Liver (tissue), 9 donors: Measurements from ENCODE around the gene APOL6. TPM values are rescaled to one million over a fixed set of nuclear protein-coding genes. Genes with fewer than 3 reads are reported as not detected.

Experiments used
- DNase-seq: peaks from one replicate; pipeline ENCODE4 v3.0.0-alpha.2; 2017; ENCODE audit warnings: low spot score
- H3K27ac ChIP-seq, 2 donors: one replicate each; pipeline ENCODE4 v1.7.0; 2013; ENCODE audit warnings: inconsistent platforms in 2 of 2, low read length in 2 of 2, control low read depth in 1 of 2, low read depth in 1 of 2, mild to moderate bottlenecking in 1 of 2
- H3K27me3 ChIP-seq, 4 donors: one replicate each; pipeline versions ENCODE4 v1.6.1 to v1.7.0; 2013; ENCODE audit warnings: low read length in 3 of 4, inconsistent platforms in 1 of 4, mild to moderate bottlenecking in 1 of 4, moderate library complexity in 1 of 4; ENCODE audit not compliant: control insufficient read depth in 4 of 4, insufficient read depth in 4 of 4
- H3K36me3 ChIP-seq, 4 donors: one replicate each; pipeline versions ENCODE4 v1.6.1 to v1.7.0; 2013; ENCODE audit warnings: low read length in 3 of 4, mild to moderate bottlenecking in 3 of 4, low read depth in 1 of 4, moderate library complexity in 1 of 4; ENCODE audit not compliant: control insufficient read depth in 4 of 4, insufficient read depth in 3 of 4
- H3K4me1 ChIP-seq, 4 donors: one replicate each; pipeline versions ENCODE4 v1.6.1 to v1.7.0; 2013; ENCODE audit warnings: low read length in 3 of 4, mild to moderate bottlenecking in 3 of 4, moderate library complexity in 1 of 4; ENCODE audit not compliant: control insufficient read depth in 4 of 4, insufficient read depth in 4 of 4
- H3K4me3 ChIP-seq, 3 donors: one replicate each; pipeline versions ENCODE4 v1.6.1 to v1.7.0; 2013; ENCODE audit warnings: low read length in 3 of 3, control low read depth in 1 of 3, low read depth in 1 of 3, mild to moderate bottlenecking in 1 of 3
- H3K9ac ChIP-seq, 2 donors: one replicate each; pipeline ENCODE4 v1.7.0; 2013; ENCODE audit warnings: low read length in 2 of 2, mild to moderate bottlenecking in 2 of 2, moderate library complexity in 2 of 2, control low read depth in 1 of 2, low read depth in 1 of 2
- H3K9me3 ChIP-seq, 4 donors: one replicate each; pipeline versions ENCODE4 v1.6.1 to v1.7.0; 2013; ENCODE audit warnings: low read length in 3 of 4; ENCODE audit not compliant: control insufficient read depth in 4 of 4
- ATF3 ChIP-seq: IDR thresholded peaks from 2 replicates; pipeline ENCODE4 v1.6.1; 2016; ENCODE audit warnings: antibody characterized with exemption
- CTCF ChIP-seq: fragments of 150-350 bp; IDR thresholded peaks from 2 replicates; pipeline ENCODE4 v1.5.1; 2017; ENCODE audit warnings: improper control_type of control experiment, low read depth, low read length; ENCODE audit not compliant: missing input control
- EGR1 ChIP-seq, 2 donors: IDR thresholded peaks; 2 replicates each; pipeline ENCODE4 v1.6.1; 2016 to 2018; ENCODE audit warnings: antibody characterized with exemption in 2 of 2, low read depth in 2 of 2
- HNF4G ChIP-seq: IDR thresholded peaks from 2 replicates; pipeline ENCODE4 v1.6.1; 2016; ENCODE audit warnings: antibody characterized with exemption
- JUND ChIP-seq, 2 donors: IDR thresholded peaks; 2 replicates each; pipeline ENCODE4 v1.6.1; 2016; ENCODE audit warnings: antibody characterized with exemption in 2 of 2
- NR2F2 ChIP-seq: IDR thresholded peaks from 2 replicates; pipeline ENCODE4 v1.6.1; 2016; ENCODE audit warnings: antibody characterized with exemption
- RAD21 ChIP-seq, 2 donors: IDR thresholded peaks; 2 replicates each; pipeline ENCODE4 v1.6.1; 2016; ENCODE audit warnings: antibody characterized with exemption in 2 of 2, mild to moderate bottlenecking in 2 of 2
- REST ChIP-seq: IDR thresholded peaks from 2 replicates; pipeline ENCODE4 v1.6.1; 2016; ENCODE audit warnings: antibody characterized with exemption, mild to moderate bottlenecking
- RXRA ChIP-seq, 2 donors: IDR thresholded peaks; 2 replicates each; pipeline ENCODE4 v1.6.1; 2017 to 2018; ENCODE audit warnings: antibody characterized with exemption in 2 of 2, mild to moderate bottlenecking in 1 of 2
- SP1 ChIP-seq: IDR thresholded peaks from 2 replicates; pipeline ENCODE4 v1.6.1; 2018; ENCODE audit warnings: antibody characterized with exemption, mild to moderate bottlenecking
- TAF1 ChIP-seq: conservative IDR thresholded peaks from 2 replicates; pipeline ENCODE4 v1.6.1; 2016; ENCODE audit warnings: antibody characterized with exemption, mild to moderate bottlenecking
- YY1 ChIP-seq: IDR thresholded peaks from 2 replicates; pipeline ENCODE4 v1.6.1; 2016; ENCODE audit warnings: antibody characterized with exemption, mild to moderate bottlenecking
- ZBTB33 ChIP-seq: IDR thresholded peaks from 2 replicates; pipeline ENCODE4 v1.6.1; 2016; ENCODE audit warnings: antibody characterized with exemption
- WGBS: extraction: QIAGEN DNeasy Blood & Tissue Kit; methylation state at CpG from one replicate; pipeline ENCODE4 v1.1.7; 2013; 5-methylcytosine and 5-hydroxymethylcytosine counted together
- polyA plus RNA-seq, 2 donors: library from polyadenylated mRNA; stranded (reverse) in 1 of 2; unstranded in 1 of 2; fragments of 200-250 nt in 1 of 2; fragments of >200 nt in 1 of 2; fragmentation: Nextera tagmentation in 1 of 2; extraction: Ambion mirVana in 1 of 2; gene quantifications; one replicate each; pipeline versions ENCODE4 v1.2.1 to v1.2.3, GENCODE V29; 2013 to 2015
- total RNA-seq, 2 donors: library from RNA; depleted of rRNA; stranded (reverse); fragments of >200 nt; gene quantifications; one replicate each; pipeline ENCODE4 v1.2.3, GENCODE V29; 2014
- donor health status: healthy.
- donor health status: healthy.
- donor health status: healthy.
- donor health status: healthy.
- donor health status: healthy.

APOL6 gene
- total and polyA plus RNA-seq, 4 donors = 10.3 to 80.1 (median 17.3) TPM

GRCh38 chr22:35717572-35717971 is 69.3 kb downstream of the APOL6 start, which contains the start of gene APOL5:
APOL5 (plus strand) TSS chr22:35717872; CDS start chr22:35717872, 0 bp downstream.
- no peaks in the 10 kb centered on the region for H3K4me1 ChIP-seq
- DNase-seq = no peak
- TF ChIP-seq ZBTB33 (no peak), ATF3 (no peak), CTCF (no peak), EGR1 (IDR thresholded peaks at IDR 0.05; ENCODE audit: low read depth in 2 of 2) (no peak), HNF4G (no peak), NR2F2 (no peak), RAD21 (IDR thresholded peaks at IDR 0.05) (no peak), TAF1 (no peak), REST (no peak), SP1 (no peak), YY1 (no peak), RXRA (IDR thresholded peaks at IDR 0.05) (no peak), JUND (IDR thresholded peaks at IDR 0.05) (no peak)
- no peaks in the 10 kb centered on the region for H3K36me3 ChIP-seq
- H3K4me3 ChIP-seq = no peak within 1 kb of the TSS
- 75% methylated on average over 3 of the region's 3 CpGs for WGBS
- no peaks in the 10 kb centered on the region for H3K27me3 ChIP-seq
- H3K27ac ChIP-seq = no peak within 1 kb of the TSS
- peaks cover 0 to 7% (median 2%) of the 10 kb centered on the region in 4 donors for H3K9me3 ChIP-seq
- no peak within 1 kb of the TSS for H3K9ac ChIP-seq

Other genes with a start within 250 kb of the APOL6 start
- 100 to 1,000 TPM in 1 of 2 donors, 1 to 10 TPM in 1; 7.7 to 104 TPM for gene MCM5, start 248.3 kb upstream of the APOL6 start, total RNA-seq
- 1 to 10 TPM; 6.7 to 9.9 TPM for gene MCM5, start 248.3 kb upstream of the APOL6 start, polyA plus RNA-seq
- under 1 TPM in 1 of 2 donors, not detected in 1; under 0.01 TPM for gene RASD2, start 107.6 kb upstream of the APOL6 start, total RNA-seq
- gene RASD2, start 107.6 kb upstream of the APOL6 start, polyA plus RNA-seq = under 1 TPM in 1 of 2 donors, not detected in 1; 0.05 TPM
- gene MB, start 31.1 kb upstream of the APOL6 start, total RNA-seq = under 1 TPM in 1 of 2 donors, not detected in 1; 0.25 TPM
- under 1 TPM in 1 of 2 donors, not detected in 1; 0.13 TPM for gene MB, start 31.1 kb upstream of the APOL6 start, polyA plus RNA-seq
- gene APOL5, start 69.4 kb downstream of the APOL6 start, total RNA-seq = not detected
- under 1 TPM in 1 of 2 donors, not detected in 1; 0.43 TPM for gene APOL5, start 69.4 kb downstream of the APOL6 start, polyA plus RNA-seq